NCI-H1048 (cell line): ENCODE data around the gene APLP2.

ENCODE experiments used
- DNase-seq: peaks from one replicate; lab custom pipeline; 2025; lab: John Stamatoyannopoulos, UW

Gene APLP2

GRCh38 chr11:130118636-130119387 lies 49.1 kb downstream of the APLP2 start:
- DNase-seq = no peak

DNA sequence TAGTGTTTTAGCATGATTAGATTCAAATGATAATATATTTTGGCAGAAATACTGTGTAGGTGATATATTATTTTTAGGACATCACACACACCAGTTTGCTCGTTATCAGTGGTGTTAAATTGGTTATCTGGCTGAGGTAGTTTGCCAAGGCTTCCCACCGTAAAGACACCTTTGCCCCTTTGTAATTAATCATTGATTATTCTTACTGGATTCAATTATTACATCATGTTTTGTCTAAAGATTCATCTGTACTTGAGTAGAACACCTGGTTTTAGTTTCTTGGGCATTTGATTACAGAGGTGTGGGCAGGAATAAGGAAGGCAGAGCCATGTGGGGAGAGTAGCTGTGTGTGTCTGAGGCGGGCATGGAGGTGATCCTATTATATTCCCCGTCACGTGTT lies 50.4 kb downstream of the APLP2 start:
- no peak for DNase-seq

DNA sequence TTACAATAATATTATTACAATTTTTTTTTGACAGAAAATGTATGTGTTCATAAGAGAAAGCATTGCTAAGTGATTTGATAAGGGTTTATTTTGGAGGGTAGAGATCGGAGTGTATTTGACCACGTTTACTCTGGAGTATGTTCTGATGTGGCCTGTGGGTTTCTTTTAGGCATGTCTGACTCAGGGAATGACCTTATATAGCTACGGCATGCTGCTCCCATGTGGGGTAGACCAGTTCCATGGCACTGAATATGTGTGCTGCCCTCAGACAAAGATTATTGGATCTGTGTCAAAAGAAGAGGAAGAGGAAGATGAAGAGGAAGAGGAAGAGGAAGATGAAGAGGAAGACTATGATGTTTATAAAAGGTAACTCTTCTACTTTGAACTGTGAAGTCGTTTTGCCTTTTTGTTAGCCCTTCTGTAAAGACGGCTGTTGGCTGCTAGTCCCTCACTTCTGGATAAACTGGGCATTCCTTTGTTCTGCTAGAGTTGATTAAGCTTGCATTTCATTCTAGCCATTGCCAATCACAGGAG lies 51.8 kb downstream of the APLP2 start:
- DNase-seq = no peak

- DNase-seq = no peak
Measured at GRCh38 chr11:130122141-130122575, 52.5 kb downstream of the APLP2 start.

DNA sequence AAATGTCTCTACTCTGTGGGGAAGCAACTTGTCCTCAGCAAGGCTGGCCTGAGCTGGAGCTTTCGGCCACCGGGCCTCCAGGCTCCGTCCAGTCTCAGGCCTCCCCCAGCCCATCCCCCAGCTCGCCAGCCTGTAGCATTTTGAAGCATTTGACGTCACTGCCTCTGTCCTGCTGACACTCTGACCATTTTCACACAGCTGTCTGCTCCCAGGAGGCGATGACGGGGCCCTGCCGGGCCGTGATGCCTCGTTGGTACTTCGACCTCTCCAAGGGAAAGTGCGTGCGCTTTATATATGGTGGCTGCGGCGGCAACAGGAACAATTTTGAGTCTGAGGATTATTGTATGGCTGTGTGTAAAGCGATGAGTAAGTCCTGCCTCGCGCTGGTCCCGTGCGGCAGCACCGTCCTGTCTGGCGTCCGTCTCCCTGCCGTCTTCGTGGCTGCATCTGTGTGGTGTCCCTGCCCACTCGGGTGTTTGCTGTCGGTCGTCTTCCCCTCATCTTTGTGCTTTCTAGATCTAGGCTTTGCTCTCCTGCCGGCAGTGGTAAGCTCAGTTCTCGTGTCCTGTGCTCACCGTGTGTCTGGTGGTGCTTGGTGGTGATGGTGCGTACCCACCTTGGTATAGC lies 53.8 kb downstream of the APLP2 start:
- DNase-seq = no peak

- DNase-seq = no peak
Measured at GRCh38 chr11:130124096-130124495, 54.4 kb downstream of the APLP2 start.

- no peak for DNase-seq
Measured at GRCh38 chr11:130125638-130126037, 55.9 kb downstream of the APLP2 start.

GRCh38 chr11:130126516-130126915 lies 56.8 kb downstream of the APLP2 start:
- no peak for DNase-seq

GRCh38 chr11:130127509-130127908 lies 57.8 kb downstream of the APLP2 start:
- no peak for DNase-seq

DNA sequence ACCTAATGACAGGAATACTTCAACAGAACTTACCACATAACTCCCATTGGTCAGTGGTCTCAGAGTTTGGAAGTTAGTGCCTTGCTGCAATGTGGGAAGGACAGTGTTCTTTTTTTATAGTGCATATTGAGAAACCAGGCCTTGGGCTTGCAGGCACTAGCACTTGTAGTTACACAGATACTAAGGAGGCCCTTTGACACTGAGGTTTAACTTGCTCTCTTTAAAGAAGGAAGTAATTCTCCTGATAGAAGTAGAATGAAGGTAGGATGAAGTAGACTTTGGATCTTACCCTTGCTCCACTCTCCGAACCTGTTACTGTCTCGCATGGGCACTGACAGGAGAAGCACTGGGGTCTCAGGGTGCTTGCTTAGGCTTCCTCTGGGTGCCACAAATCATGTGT lies 58.9 kb downstream of the APLP2 start:
- DNase-seq = no peak

DNA sequence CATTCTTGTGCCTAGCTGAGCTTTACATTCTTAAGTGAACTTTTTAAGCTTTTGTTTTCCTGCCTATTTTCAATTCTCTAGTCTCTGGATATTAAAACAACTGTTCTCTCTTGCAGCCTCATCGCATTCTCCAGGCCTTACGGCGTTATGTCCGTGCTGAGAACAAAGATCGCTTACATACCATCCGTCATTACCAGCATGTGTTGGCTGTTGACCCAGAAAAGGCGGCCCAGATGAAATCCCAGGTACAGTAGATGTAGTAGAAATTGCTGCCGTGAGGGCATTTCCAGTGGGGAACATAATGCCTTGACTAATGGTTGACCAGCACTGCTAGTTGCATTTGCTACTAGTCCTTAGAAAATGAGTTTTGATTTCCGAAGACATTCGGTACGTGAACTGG lies 60.2 kb downstream of the APLP2 start:
- no peak for DNase-seq

GRCh38 chr11:130131961-130132850 lies 62.5 kb downstream of the APLP2 start:
- DNase-seq = peak; percentile 49

DNA sequence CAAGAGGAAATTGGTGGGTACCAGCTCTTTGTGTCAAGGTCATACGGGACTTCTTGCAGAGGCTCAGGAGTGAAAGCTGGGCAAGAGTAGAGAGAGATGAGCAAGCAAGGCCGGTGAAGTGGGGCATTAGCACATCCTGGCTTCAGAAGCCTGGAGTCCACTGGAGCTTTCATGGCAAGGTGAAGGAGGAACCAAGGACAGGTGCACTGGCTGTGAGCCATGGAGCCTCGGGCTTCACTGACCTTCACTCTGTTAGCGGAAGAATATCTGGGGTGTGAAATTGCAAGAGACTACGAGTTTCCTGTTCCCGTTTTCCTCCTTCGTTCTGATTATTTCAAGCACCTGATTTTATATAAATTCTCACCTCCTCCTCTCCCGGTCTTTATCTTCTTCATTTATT lies 64.0 kb downstream of the APLP2 start:
- no peak for DNase-seq

GRCh38 chr11:130136107-130136506 lies 66.4 kb downstream of the APLP2 start:
- no peak for DNase-seq

- no peak for DNase-seq
Measured at GRCh38 chr11:130137999-130138398, 68.3 kb downstream of the APLP2 start.

DNA sequence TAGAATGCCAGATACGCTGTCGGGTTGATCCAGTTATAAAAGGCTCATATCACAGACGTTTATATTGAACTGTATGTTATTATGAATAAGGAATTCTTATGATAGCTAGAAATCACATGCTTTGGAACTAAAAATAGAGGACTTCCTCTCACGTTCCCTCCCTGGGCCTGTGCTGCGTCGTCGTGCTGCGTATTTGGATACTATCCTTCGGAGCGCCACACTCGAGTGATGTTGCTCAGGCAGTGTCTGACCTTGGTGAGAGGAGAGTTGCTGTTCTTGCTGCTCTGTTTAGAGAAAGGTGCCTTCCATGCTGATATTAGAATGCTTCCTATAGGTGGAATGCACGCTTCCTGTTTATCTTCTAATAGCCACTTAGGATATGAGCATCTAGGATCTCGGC lies 69.7 kb downstream of the APLP2 start:
- DNase-seq = no peak

- DNase-seq = no peak
Measured at GRCh38 chr11:130141561-130142341, 72.1 kb downstream of the APLP2 start.

DNA sequence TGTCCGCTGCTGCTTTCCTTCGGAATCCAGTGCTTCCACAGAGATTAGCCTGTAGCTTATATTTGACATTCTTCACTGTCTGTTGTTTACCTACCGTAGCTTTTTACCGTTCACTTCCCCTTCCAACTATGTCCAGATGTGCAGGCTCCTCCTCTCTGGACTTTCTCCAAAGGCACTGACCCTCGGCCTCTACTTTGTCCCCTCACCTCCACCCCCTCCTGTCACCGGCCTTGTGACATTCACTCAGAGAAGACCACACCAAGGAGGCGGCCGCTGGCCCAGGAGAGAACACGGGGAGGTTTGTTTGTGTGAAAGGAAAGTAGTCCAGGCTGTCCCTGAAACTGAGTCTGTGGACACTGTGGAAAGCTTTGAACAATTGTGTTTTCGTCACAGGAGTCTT lies 74.4 kb downstream of the APLP2 start:
- no peak for DNase-seq

- no peak for DNase-seq
Measured at GRCh38 chr11:130144861-130145281, 75.2 kb downstream of the APLP2 start.

GRCh38 chr11:130145311-130145812 lies 75.7 kb downstream of the APLP2 start:
- no peak for DNase-seq

- DNase-seq = no peak
Measured at GRCh38 chr11:130145975-130146776, 76.5 kb downstream of the APLP2 start.
